Neural cell (in vitro differentiated cells): ENCODE data around the gene KMT2E. TPM values are rescaled to one million over a fixed set of nuclear protein-coding genes. Genes with fewer than 3 reads are reported as not detected.

Experiments used
- H2AFZ ChIP-seq: fragments of 200-600, 300-800 bp; sonication (generic), shearing (Covaris generic); 2 replicates; pipeline ENCODE4 v1.6.0; 2014; ENCODE audit warnings: low read depth, mild to moderate bottlenecking, antibody characterized with exemption, low read length, moderate library complexity
- H3F3A ChIP-seq: fragments of 200-600 bp; shearing (Covaris generic); 2 replicates; pipeline ENCODE4 v1.6.1; 2016; ENCODE audit warnings: mild to moderate bottlenecking, moderate library complexity, mixed read lengths, antibody characterized with exemption, low read length; ENCODE audit not compliant: insufficient read depth, poor library complexity, severe bottlenecking
- H3K27ac ChIP-seq: fragments of 200-600, 300-800 bp; sonication (generic), shearing (Covaris generic); 2 replicates; pipeline ENCODE4 v1.5.1; 2014; ENCODE audit warnings: mild to moderate bottlenecking, low read length, moderate library complexity
- H3K27me3 ChIP-seq: fragments of 300-800, 200-600 bp; sonication (generic), shearing (Covaris generic); 2 replicates; pipeline ENCODE4 v1.6.0; 2014; ENCODE audit warnings: mild to moderate bottlenecking, low read depth, low read length, moderate library complexity; ENCODE audit not compliant: insufficient read depth
- H3K36me3 ChIP-seq: fragments of 300-800, 200-600 bp; sonication (generic), shearing (Covaris generic); 2 replicates; pipeline ENCODE4 v1.5.1; 2014; ENCODE audit warnings: mild to moderate bottlenecking, antibody characterized with exemption, low read length, moderate library complexity; ENCODE audit not compliant: insufficient read depth
- H3K4me2 ChIP-seq: fragments of 300-800, 200-600 bp; sonication (generic), shearing (Covaris generic); 2 replicates; pipeline ENCODE4 v1.6.0; 2014; ENCODE audit warnings: mild to moderate bottlenecking, low read length
- H3K4me3 ChIP-seq: fragments of 300-800, 200-600 bp; sonication (generic), shearing (Covaris generic); 2 replicates; pipeline ENCODE4 v1.5.1; 2014; ENCODE audit warnings: mild to moderate bottlenecking, low read length, moderate library complexity
- H3K79me2 ChIP-seq: fragments of 200-600 bp; shearing (Covaris generic); replicated peaks from 2 replicates; pipeline ENCODE4 v1.6.0; 2014; ENCODE audit warnings: mild to moderate bottlenecking, low read length, moderate library complexity; ENCODE audit not compliant: insufficient read depth
- H3K9ac ChIP-seq: fragments of 300-800, 200-600 bp; sonication (generic), shearing (Covaris generic); 2 replicates; pipeline ENCODE4 v1.6.1; 2016; ENCODE audit warnings: mild to moderate bottlenecking, low read length, mixed read lengths
- H3K9me2 ChIP-seq: fragments of 200-600 bp; shearing (Covaris generic); 2 replicates; pipeline ENCODE4 v1.6.1; 2016; ENCODE audit warnings: mild to moderate bottlenecking, low read length, mixed read lengths; ENCODE audit not compliant: insufficient read depth
- H3K9me3 ChIP-seq: fragments of 200-600, 300-800 bp; sonication (generic), shearing (Covaris generic); 2 replicates; pipeline ENCODE4 v1.6.1; 2016; ENCODE audit warnings: mild to moderate bottlenecking, mixed run types, low read length, moderate library complexity, mixed read lengths
- H4K20me1 ChIP-seq: fragments of 200-600 bp; shearing (Covaris generic); 2 replicates; pipeline ENCODE4 v1.6.1; 2016; ENCODE audit warnings: mild to moderate bottlenecking, mixed run types; ENCODE audit not compliant: insufficient read depth
- CTCF ChIP-seq: fragments of 450-650 bp; IDR thresholded peaks from 2 replicates; pipeline ENCODE4 v1.5.1; 2014; ENCODE audit warnings: antibody characterized with exemption, mild to moderate bottlenecking, moderate library complexity; ENCODE audit not compliant: poor library complexity, severe bottlenecking
- EP300 ChIP-seq: fragments of 450-650 bp; conservative IDR thresholded peaks from 2 replicates; pipeline ENCODE4 v1.6.1; 2014; ENCODE audit warnings: antibody characterized with exemption, mild to moderate bottlenecking, moderate library complexity; ENCODE audit not compliant: poor library complexity, severe bottlenecking
- EZH2 ChIP-seq: fragments of 200-600, 300-800 bp; shearing (Covaris generic), sonication (generic); IDR thresholded peaks from 2 replicates; pipeline ENCODE4 v1.6.1; 2014; ENCODE audit warnings: antibody characterized with exemption, low read length, borderline replicate concordance, mild to moderate bottlenecking; ENCODE audit not compliant: insufficient read depth, poor library complexity, severe bottlenecking
- MXI1 ChIP-seq: fragments of 450-650 bp; conservative IDR thresholded peaks from 2 replicates; pipeline ENCODE4 v1.6.1; 2014; ENCODE audit warnings: antibody characterized with exemption, mild to moderate bottlenecking; ENCODE audit not compliant: poor library complexity, severe bottlenecking
- POLR2AphosphoS5 ChIP-seq: IDR thresholded peaks from 2 replicates; pipeline ENCODE4 v1.6.1; 2012
- RAD21 ChIP-seq: fragments of 450-650 bp; conservative IDR thresholded peaks from 2 replicates; pipeline ENCODE4 v1.6.1; 2014; ENCODE audit warnings: antibody characterized with exemption, mild to moderate bottlenecking, moderate library complexity
- REST ChIP-seq: IDR thresholded peaks from 2 replicates; pipeline ENCODE4 v1.6.1; 2012; ENCODE audit warnings: borderline replicate concordance
- SMC3 ChIP-seq: fragments of 450-650 bp; conservative IDR thresholded peaks from 2 replicates; pipeline ENCODE4 v1.6.1; 2014; ENCODE audit warnings: antibody characterized with exemption, mild to moderate bottlenecking, moderate library complexity; ENCODE audit not compliant: poor library complexity
- TAF1 ChIP-seq: IDR thresholded peaks from 2 replicates; pipeline ENCODE4 v1.6.1; 2012; ENCODE audit warnings: low read depth
- polyA plus RNA-seq: library from polyadenylated mRNA; depleted of rRNA; stranded (reverse); fragments of >200 nt; gene quantifications from 2 replicates; pipeline ENCODE4 v1.2.3, GENCODE V29; 2014

KMT2E gene
- polyA plus RNA-seq, 1 donor from 2014 or later: 78.4 TPM

GRCh38 chr7:105022458-105022857, 8.5 kb downstream of the KMT2E start:
- Histone ChIP-seq H3K9me3 (no peaks in the 10 kb centered on the region), H4K20me1 (peaks cover 79% of the 10 kb centered on the region), H3K27me3 (no peaks in the 10 kb centered on the region), H3K27ac (no peak overlapping the region), H3K4me2 (no peak overlapping the region), H3F3A (no peaks in the 10 kb centered on the region), H2AFZ (no peak overlapping the region), H3K4me3 (peak overlapping the region; percentile 28), H3K36me3 (no peaks in the 10 kb centered on the region), H3K79me2 (peaks cover 100% of the 10 kb centered on the region), H3K9me2 (no peaks in the 10 kb centered on the region), H3K9ac (no peak overlapping the region)
- TF ChIP-seq EZH2 (no peak), SMC3 (no peak), EP300 (no peak), POLR2AphosphoS5 (no peak), CTCF (no peak), TAF1 (no peak), RAD21 (no peak), REST (no peak), MXI1 (no peak)

- Histone ChIP-seq H2AFZ (no peak overlapping the region), H3K36me3 (no peaks in the 10 kb centered on the region), H3K9me2 (no peaks in the 10 kb centered on the region), H3K27me3 (no peaks in the 10 kb centered on the region), H3K9ac (no peak overlapping the region), H3K79me2 (peaks cover 100% of the 10 kb centered on the region), H4K20me1 (peaks cover 79% of the 10 kb centered on the region), H3F3A (no peaks in the 10 kb centered on the region), H3K4me3 (no peak overlapping the region), H3K27ac (no peak overlapping the region), H3K9me3 (no peaks in the 10 kb centered on the region), H3K4me2 (no peak overlapping the region)
- TF ChIP-seq TAF1 (no peak), EZH2 (no peak), RAD21 (no peak), POLR2AphosphoS5 (no peak), MXI1 (no peak), REST (no peak), EP300 (no peak), CTCF (no peak), SMC3 (no peak)
Observed at GRCh38 chr7:105024734-105025133, 10.7 kb downstream of the KMT2E start.
